WTC11 (cell line): ENCODE results near the gene ADAM17. TPM values are rescaled to one million over a fixed set of nuclear protein-coding genes. Genes with fewer than 3 reads are reported as not detected.

Experiments
- ATAC-seq: fragments of 200-7000 bp; cut with Tn5 transposase; 2 replicates; pipeline ENCODE4 v1.10.0; 2021; ENCODE audit warnings: mild to moderate bottlenecking, moderate library complexity
- CTCF ChIA-PET: fragments of 300-600 bp; sonication (Branson Sonifier 250); formaldehyde crosslinking; loops from one replicate; lab custom pipeline; 2021; ENCODE audit warnings: antibody characterized with exemption; lab: Charles Lee
- POLR2A ChIA-PET: fragments of 350-600 bp; sonication (Branson Sonifier 250); formaldehyde crosslinking; loops from one replicate; lab custom pipeline; 2021; ENCODE audit warnings: antibody characterized with exemption; lab: Charles Lee
- DNase-seq: peaks from one replicate; pipeline ENCODE4 v3.0.0; 2021; ENCODE audit warnings: low spot score
- H3K27ac Mint-ChIP-seq: 2 replicates; pipeline ENCODE4 v1.8.0; 2021; ENCODE audit warnings: mixed read lengths
- H3K27me3 Mint-ChIP-seq: 2 replicates; pipeline ENCODE4 v1.8.0; 2021; ENCODE audit warnings: low read depth, mild to moderate bottlenecking, moderate library complexity, mixed read lengths
- H3K36me3 Mint-ChIP-seq: 2 replicates; pipeline ENCODE4 v1.8.0; 2021; ENCODE audit warnings: mixed read lengths
- H3K4me1 Mint-ChIP-seq: 2 replicates; pipeline ENCODE4 v1.8.0; 2022; ENCODE audit warnings: mixed read lengths
- H3K4me3 Mint-ChIP-seq: 2 replicates; pipeline ENCODE4 v1.8.0; 2021; ENCODE audit warnings: mild to moderate bottlenecking, moderate library complexity, mixed read lengths
- H3K9me3 Mint-ChIP-seq: 2 replicates; pipeline ENCODE4 v1.8.0; 2021; ENCODE audit warnings: mixed read lengths
- CREB1 ChIP-seq: sonication (generic); formaldehyde crosslinking; IDR thresholded peaks from 2 replicates; pipeline ENCODE4 v1.8.0; 2023; ENCODE audit warnings: mild to moderate bottlenecking, missing genetic modification reagents
- ELF4 ChIP-seq: sonication (generic); formaldehyde crosslinking; IDR thresholded peaks from 2 replicates; pipeline ENCODE4 v1.8.1; 2022; ENCODE audit warnings: low read depth, mild to moderate bottlenecking, moderate library complexity, missing genetic modification reagents
- ETV6 ChIP-seq: sonication (generic); formaldehyde crosslinking; IDR thresholded peaks from 2 replicates; pipeline ENCODE4 v1.8.1; 2022; ENCODE audit warnings: mild to moderate bottlenecking, missing genetic modification reagents
- FOXP1 ChIP-seq: sonication (generic); formaldehyde crosslinking; IDR thresholded peaks from 2 replicates; pipeline ENCODE4 v1.8.0; 2022; ENCODE audit warnings: missing genetic modification reagents, mild to moderate bottlenecking, moderate library complexity, borderline replicate concordance
- GRHL2 ChIP-seq: fragments of 250-450 bp; sonication (Bioruptor Pico); IDR thresholded peaks from 2 replicates; pipeline ENCODE4 v1.8.0; 2022; ENCODE audit warnings: mild to moderate bottlenecking, moderate library complexity; ENCODE audit not compliant: insufficient replicate concordance, severe bottlenecking
- JUN ChIP-seq: sonication (generic); formaldehyde crosslinking; IDR thresholded peaks from 2 replicates; pipeline ENCODE4 v1.8.0; 2023; ENCODE audit warnings: mild to moderate bottlenecking, missing genetic modification reagents
- MXD4 ChIP-seq: fragments of 250-450 bp; sonication (Bioruptor Pico); IDR thresholded peaks from 2 replicates; pipeline ENCODE4 v1.8.0; 2021; ENCODE audit warnings: mild to moderate bottlenecking, moderate library complexity, borderline replicate concordance
- NFATC4 ChIP-seq: fragments of 250-450 bp; sonication (Bioruptor Pico); IDR thresholded peaks from 2 replicates; pipeline ENCODE4 v1.9.0; 2021; ENCODE audit warnings: mild to moderate bottlenecking
- NFYB ChIP-seq: sonication (generic); formaldehyde crosslinking; conservative IDR thresholded peaks from 2 replicates; pipeline ENCODE4 v1.8.0; 2022; ENCODE audit warnings: low read depth, missing genetic modification reagents
- NR2C2 ChIP-seq: sonication (generic); formaldehyde crosslinking; IDR thresholded peaks from 2 replicates; pipeline ENCODE4 v1.8.0; 2022; ENCODE audit warnings: mild to moderate bottlenecking, missing genetic modification reagents
- NR3C1 ChIP-seq: sonication (generic); formaldehyde crosslinking; conservative IDR thresholded peaks from 2 replicates; pipeline ENCODE4 v1.8.1; 2023; ENCODE audit warnings: low read depth, mild to moderate bottlenecking, missing genetic modification reagents
- TEAD1 ChIP-seq: sonication (generic); formaldehyde crosslinking; IDR thresholded peaks from 2 replicates; pipeline ENCODE4 v1.8.0; 2022; ENCODE audit warnings: mild to moderate bottlenecking, missing genetic modification reagents
- ZNF317 ChIP-seq: sonication (generic); formaldehyde crosslinking; IDR thresholded peaks from 2 replicates; pipeline ENCODE4 v1.8.1; 2023; ENCODE audit warnings: low read depth, mild to moderate bottlenecking, moderate library complexity, missing genetic modification reagents, borderline replicate concordance
- total RNA-seq: library from RNA; stranded (reverse); gene quantifications from 3 replicates; pipeline ENCODE4 v1.2.3, GENCODE V29; 2021
- TF ChIP-seq, protein P1 (sequence below): sonication (generic); formaldehyde crosslinking; IDR thresholded peaks from 2 replicates; pipeline ENCODE4 v1.8.1; 2022; ENCODE audit warnings: low read depth, missing genetic modification reagents, borderline replicate concordance
- TF ChIP-seq, protein P2 (sequence below): sonication (generic); formaldehyde crosslinking; IDR thresholded peaks from 2 replicates; pipeline ENCODE4 v1.8.1; 2022; ENCODE audit warnings: low read depth, mild to moderate bottlenecking, moderate library complexity, missing genetic modification reagents, borderline replicate concordance
- TF ChIP-seq, protein P3 (sequence below): sonication (generic); formaldehyde crosslinking; IDR thresholded peaks from 2 replicates; pipeline ENCODE4 v1.8.1; 2023; ENCODE audit warnings: mild to moderate bottlenecking, missing genetic modification reagents, moderate library complexity
- TF ChIP-seq, protein P4 (sequence below): sonication (generic); formaldehyde crosslinking; IDR thresholded peaks from 2 replicates; pipeline ENCODE4 v1.8.0; 2022; ENCODE audit warnings: mild to moderate bottlenecking, missing genetic modification reagents
- TF ChIP-seq, protein P5 (sequence below): fragments of 250-450 bp; sonication (Bioruptor Pico); conservative IDR thresholded peaks from 2 replicates; pipeline ENCODE4 v1.9.0; 2021; ENCODE audit warnings: mild to moderate bottlenecking

Gene ADAM17
- total RNA-seq, 1 experiment from 2014 or later: 25.9 TPM

GRCh38 chr2:9465170-9465569 is 90.5 kb downstream of the ADAM17 start:
- Mint-ChIP-seq H3K4me1 (peaks cover 6% of the 10 kb centered on the region), H3K36me3 (peaks cover 28% of the 10 kb centered on the region), H3K4me3 (no peak overlapping the region), H3K9me3 (no peaks in the 10 kb centered on the region), H3K27me3 (no peaks in the 10 kb centered on the region), H3K27ac (no peak overlapping the region)
- no peak for ATAC-seq
- CTCF ChIA-PET: no interaction called here
- no peak for DNase-seq
- TF ChIP-seq NR3C1 (CRISPR knock-in tag) (no peak), MXD4 (no peak), NFYB (CRISPR knock-in tag) (no peak), NFATC4 (CRISPR knock-in tag) (no peak), ETV6 (CRISPR knock-in tag) (no peak)
- TF ChIP-seq, protein P1, sequence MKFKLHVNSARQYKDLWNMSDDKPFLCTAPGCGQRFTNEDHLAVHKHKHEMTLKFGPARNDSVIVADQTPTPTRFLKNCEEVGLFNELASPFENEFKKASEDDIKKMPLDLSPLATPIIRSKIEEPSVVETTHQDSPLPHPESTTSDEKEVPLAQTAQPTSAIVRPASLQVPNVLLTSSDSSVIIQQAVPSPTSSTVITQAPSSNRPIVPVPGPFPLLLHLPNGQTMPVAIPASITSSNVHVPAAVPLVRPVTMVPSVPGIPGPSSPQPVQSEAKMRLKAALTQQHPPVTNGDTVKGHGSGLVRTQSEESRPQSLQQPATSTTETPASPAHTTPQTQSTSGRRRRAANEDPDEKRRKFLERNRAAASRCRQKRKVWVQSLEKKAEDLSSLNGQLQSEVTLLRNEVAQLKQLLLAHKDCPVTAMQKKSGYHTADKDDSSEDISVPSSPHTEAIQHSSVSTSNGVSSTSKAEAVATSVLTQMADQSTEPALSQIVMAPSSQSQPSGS: no peak
- TF ChIP-seq, protein P2, sequence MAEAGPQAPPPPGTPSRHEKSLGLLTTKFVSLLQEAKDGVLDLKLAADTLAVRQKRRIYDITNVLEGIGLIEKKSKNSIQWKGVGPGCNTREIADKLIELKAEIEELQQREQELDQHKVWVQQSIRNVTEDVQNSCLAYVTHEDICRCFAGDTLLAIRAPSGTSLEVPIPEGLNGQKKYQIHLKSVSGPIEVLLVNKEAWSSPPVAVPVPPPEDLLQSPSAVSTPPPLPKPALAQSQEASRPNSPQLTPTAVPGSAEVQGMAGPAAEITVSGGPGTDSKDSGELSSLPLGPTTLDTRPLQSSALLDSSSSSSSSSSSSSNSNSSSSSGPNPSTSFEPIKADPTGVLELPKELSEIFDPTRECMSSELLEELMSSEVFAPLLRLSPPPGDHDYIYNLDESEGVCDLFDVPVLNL (CRISPR knock-in tag): no peak
- TF ChIP-seq, protein P3, sequence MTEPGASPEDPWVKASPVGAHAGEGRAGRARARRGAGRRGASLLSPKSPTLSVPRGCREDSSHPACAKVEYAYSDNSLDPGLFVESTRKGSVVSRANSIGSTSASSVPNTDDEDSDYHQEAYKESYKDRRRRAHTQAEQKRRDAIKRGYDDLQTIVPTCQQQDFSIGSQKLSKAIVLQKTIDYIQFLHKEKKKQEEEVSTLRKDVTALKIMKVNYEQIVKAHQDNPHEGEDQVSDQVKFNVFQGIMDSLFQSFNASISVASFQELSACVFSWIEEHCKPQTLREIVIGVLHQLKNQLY (CRISPR knock-in tag): no peak
- POLR2A ChIA-PET: interaction anchor here (0.6 kb wide), 1 partner anchor 286 kb away, joined by 3 read pairs; no protein-coding TSS in a partner anchor

DNA sequence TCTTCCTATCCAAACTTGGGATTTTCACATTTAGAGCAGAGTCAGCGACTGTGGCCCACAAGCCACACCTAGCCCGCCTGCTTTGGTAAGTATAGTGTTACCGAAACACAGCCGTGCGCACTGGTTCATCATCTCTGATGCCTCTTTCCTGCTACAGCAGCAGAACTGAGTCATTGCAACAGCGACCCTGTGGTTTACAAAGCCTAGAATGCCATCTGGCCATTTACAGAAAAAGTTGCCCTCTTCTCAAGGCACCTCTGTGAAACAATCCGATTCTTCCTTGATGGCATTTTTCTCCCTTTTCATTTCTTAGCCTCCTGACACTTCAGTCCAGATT is 92.0 kb downstream of the ADAM17 start:
- ATAC-seq (no peak), DNase-seq (no peak)
- H3K4me1 Mint-ChIP-seq: peaks cover 6% of the 10 kb centered on the region
- H3K27me3 Mint-ChIP-seq: no peaks in the 10 kb centered on the region
- ChIA-PET CTCF (no interaction called here), POLR2A (no interaction called here)
- TF ChIP-seq JUN (CRISPR knock-in tag) (no peak), NR2C2 (CRISPR knock-in tag) (no peak), FOXP1 (CRISPR knock-in tag) (no peak), GRHL2 (no peak), CREB1 (CRISPR knock-in tag) (no peak), TEAD1 (CRISPR knock-in tag) (no peak), ETV6 (CRISPR knock-in tag) (no peak), ZNF317 (no peak), ELF4 (CRISPR knock-in tag) (no peak)
- TF ChIP-seq, protein P4, sequence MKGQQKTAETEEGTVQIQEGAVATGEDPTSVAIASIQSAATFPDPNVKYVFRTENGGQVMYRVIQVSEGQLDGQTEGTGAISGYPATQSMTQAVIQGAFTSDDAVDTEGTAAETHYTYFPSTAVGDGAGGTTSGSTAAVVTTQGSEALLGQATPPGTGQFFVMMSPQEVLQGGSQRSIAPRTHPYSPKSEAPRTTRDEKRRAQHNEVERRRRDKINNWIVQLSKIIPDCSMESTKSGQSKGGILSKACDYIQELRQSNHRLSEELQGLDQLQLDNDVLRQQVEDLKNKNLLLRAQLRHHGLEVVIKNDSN: no peak
- TF ChIP-seq, protein P5, sequence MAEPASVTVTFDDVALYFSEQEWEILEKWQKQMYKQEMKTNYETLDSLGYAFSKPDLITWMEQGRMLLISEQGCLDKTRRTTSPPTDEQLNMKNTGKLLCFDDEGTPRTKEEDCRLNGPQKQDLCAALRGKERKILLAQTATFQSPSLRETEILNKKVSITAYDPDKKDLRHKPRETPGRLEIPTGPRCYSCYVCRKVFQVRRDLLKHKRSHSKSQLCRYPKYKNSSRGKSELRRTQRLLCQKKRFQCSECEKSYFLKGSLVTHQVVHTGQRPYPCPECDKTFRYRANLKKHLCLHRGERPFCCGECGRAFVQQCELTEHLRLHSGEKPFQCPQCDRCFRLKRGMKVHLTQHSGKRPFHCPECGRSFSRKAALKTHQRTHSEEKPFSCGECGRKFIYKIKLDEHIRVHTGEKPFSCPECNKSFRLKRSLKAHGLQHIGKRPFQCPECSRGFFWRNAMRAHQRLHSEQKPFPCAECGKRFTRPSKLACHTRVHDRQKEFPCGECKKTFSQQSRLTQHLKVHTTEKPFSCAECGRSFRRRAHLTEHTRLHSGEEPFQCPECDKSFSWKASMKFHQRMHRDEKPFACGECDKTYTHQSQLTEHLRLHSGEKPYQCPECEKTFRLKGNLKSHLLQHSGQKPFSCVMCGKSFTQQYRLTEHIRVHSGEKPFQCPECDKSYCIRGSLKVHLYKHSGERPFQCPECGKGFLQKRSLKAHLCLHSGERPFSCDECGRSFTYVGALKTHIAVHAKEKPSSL (CRISPR knock-in tag): no peak
- H3K9me3 Mint-ChIP-seq: no peaks in the 10 kb centered on the region
- H3K36me3 Mint-ChIP-seq: peaks cover 35% of the 10 kb centered on the region
- no peak overlapping the region for H3K4me3 Mint-ChIP-seq
- no peak overlapping the region for H3K27ac Mint-ChIP-seq
